RWPE2 (cell line): Measurements from ENCODE around the gene LAMC1.

Experiments
- ATAC-seq: fragments of 200-7000 bp; cut with Tn5 transposase; 3 replicates; pipeline ENCODE4 v1.9.1; 2021; ENCODE audit warnings: low read depth
- DNase-seq: peaks from one replicate; pipeline ENCODE4 v3.0.0-alpha.2; 2020; ENCODE audit warnings: low spot score
- H3K27ac ChIP-seq: fragments of 450-650 bp; 2 replicates; pipeline ENCODE4 v1.5.1; 2017; ENCODE audit warnings: mild to moderate bottlenecking; ENCODE audit not compliant: poor library complexity, severe bottlenecking
- H3K27me3 ChIP-seq: fragments of 250-450 bp; sonication (Bioruptor Pico); 2 replicates; pipeline ENCODE4 v1.5.1; 2021; ENCODE audit warnings: mild to moderate bottlenecking, moderate library complexity; ENCODE audit not compliant: insufficient read depth, poor library complexity, severe bottlenecking
- H3K36me3 ChIP-seq: fragments of 250-450 bp; sonication (Bioruptor Pico); 2 replicates; pipeline ENCODE4 v1.5.1; 2020; ENCODE audit warnings: low read depth, mild to moderate bottlenecking, moderate library complexity
- H3K4me1 ChIP-seq: fragments of 250-450 bp; sonication (Bioruptor Pico); 2 replicates; pipeline ENCODE4 v1.5.1; 2021; ENCODE audit warnings: mild to moderate bottlenecking, moderate library complexity; ENCODE audit not compliant: insufficient read depth, poor library complexity, severe bottlenecking
- H3K4me3 ChIP-seq: fragments of 250-450 bp; sonication (Bioruptor Pico); 2 replicates; pipeline ENCODE4 v1.5.1; 2021; ENCODE audit warnings: mild to moderate bottlenecking, moderate library complexity; ENCODE audit not compliant: severe bottlenecking
- H3K9me3 ChIP-seq: fragments of 250-450 bp; sonication (Bioruptor Pico); 2 replicates; pipeline ENCODE4 v1.5.1; 2021; ENCODE audit warnings: mild to moderate bottlenecking, moderate library complexity; ENCODE audit not compliant: severe bottlenecking
- CTCF ChIP-seq: fragments of 450-650 bp; IDR thresholded peaks from one replicate; pipeline ENCODE4 v1.5.1; 2017; ENCODE audit warnings: mild to moderate bottlenecking, moderate library complexity; ENCODE audit not compliant: poor library complexity, severe bottlenecking

LAMC1 gene

GRCh38 chr1:183163316-183163715, 140.1 kb downstream of the LAMC1 start:
- H3K27ac ChIP-seq, result peak overlapping the region; percentile 100
- ATAC-seq, result peak; percentile 54
- TF ChIP-seq CTCF, result no peak
- DNase-seq, result peak; percentile 84
- peaks cover 74% of the 10 kb centered on the region for H3K4me1 ChIP-seq
- no peaks in the 10 kb centered on the region for H3K27me3 ChIP-seq
- H3K36me3 ChIP-seq, result no peaks in the 10 kb centered on the region
- H3K4me3 ChIP-seq, result no peak overlapping the region
- no peaks in the 10 kb centered on the region for H3K9me3 ChIP-seq

GRCh38 chr1:183164340-183164739, 141.1 kb downstream of the LAMC1 start:
- Histone ChIP-seq H3K36me3 (no peaks in the 10 kb centered on the region), H3K9me3 (no peaks in the 10 kb centered on the region), H3K27me3 (no peaks in the 10 kb centered on the region), H3K27ac (peak overlapping the region; percentile 100), H3K4me1 (peaks cover 67% of the 10 kb centered on the region), H3K4me3 (no peak overlapping the region)
- DNase-seq (peak; percentile 96), ATAC-seq (peak; percentile 68)
- TF ChIP-seq CTCF, result no peak

- TF ChIP-seq CTCF, result no peak
- H3K27ac ChIP-seq, result peak overlapping the region; percentile 100
- H3K27me3 ChIP-seq, result no peaks in the 10 kb centered on the region
- H3K4me1 ChIP-seq, result peaks cover 62% of the 10 kb centered on the region
- ATAC-seq, result peak; percentile 58
- DNase-seq, result peak; percentile 85
- H3K9me3 ChIP-seq, result no peaks in the 10 kb centered on the region
- no peak overlapping the region for H3K4me3 ChIP-seq
- no peaks in the 10 kb centered on the region for H3K36me3 ChIP-seq
Observed at GRCh38 chr1:183164963-183165362, 141.7 kb downstream of the LAMC1 start.

- no peak for DNase-seq
- ATAC-seq, result no peak
- H3K9me3 ChIP-seq, result no peaks in the 10 kb centered on the region
- no peak overlapping the region for H3K4me3 ChIP-seq
- no peaks in the 10 kb centered on the region for H3K36me3 ChIP-seq
- H3K27ac ChIP-seq, result peak overlapping the region; percentile 100
- no peak for TF ChIP-seq CTCF
- H3K4me1 ChIP-seq, result peaks cover 58% of the 10 kb centered on the region
- H3K27me3 ChIP-seq, result no peaks in the 10 kb centered on the region
Observed at GRCh38 chr1:183165456-183165855, 142.2 kb downstream of the LAMC1 start.

- Histone ChIP-seq H3K27ac (peak overlapping the region; percentile 100), H3K4me3 (no peak overlapping the region), H3K9me3 (no peaks in the 10 kb centered on the region), H3K27me3 (no peaks in the 10 kb centered on the region), H3K36me3 (no peaks in the 10 kb centered on the region), H3K4me1 (peaks cover 48% of the 10 kb centered on the region)
- TF ChIP-seq CTCF, result no peak
- no peak for ATAC-seq
- DNase-seq, result no peak
Observed at GRCh38 chr1:183166454-183166853, 143.2 kb downstream of the LAMC1 start.
